Endothelial cell of umbilical vein (primary cell): ENCODE data around the gene CSNK2A3. TPM values are rescaled to one million over a fixed set of nuclear protein-coding genes. Genes with fewer than 3 reads are reported as not detected.

Experiments used
- BruUV-seq: library from RNA; stranded (reverse); fragments of 400-500 nt; replicated peaks from 2 replicates; lab custom pipeline; 2021; lab: Mats Ljungman, UMichigan
- CTCF ChIA-PET: fragments of 300-600, 350-600 bp; sonication (Branson Sonifier 250); formaldehyde crosslinking; loops from one replicate; lab custom pipeline; 2021; ENCODE audit warnings: antibody characterized with exemption, inconsistent platforms; lab: Charles Lee
- POLR2A ChIA-PET: fragments of 300-600, 350-600 bp; sonication (Branson Sonifier 250); formaldehyde crosslinking; loops from one replicate; lab custom pipeline; 2021; ENCODE audit warnings: antibody characterized with exemption, inconsistent platforms; lab: Charles Lee
- DNase-seq: peaks from one replicate; pipeline ENCODE4 v3.0.0-alpha.2; 2011; ENCODE audit warnings: low read depth, low spot score
- FAIRE-seq: peaks from 2 replicates; lab custom pipeline; 2011; peaks lifted over from hg19 to GRCh38; lab: Jason Lieb, UNC
- H2AFZ ChIP-seq: 2 replicates; pipeline ENCODE4 v1.6.0; 2012; ENCODE audit warnings: low read depth, low read length, control low read depth, inconsistent platforms
- H3K27ac ChIP-seq: 2 replicates; pipeline ENCODE4 v1.5.1; 2011; ENCODE audit warnings: low read depth, mild to moderate bottlenecking, control low read depth, low read length, moderate library complexity; ENCODE audit not compliant: insufficient read depth
- H3K27me3 ChIP-seq, 2 experiments: 2 replicates each; pipeline versions ENCODE4 v1.6.0 to v1.6.1; 2011; ENCODE audit warnings: low read length in 2 of 2, mixed read lengths in 1 of 2; ENCODE audit not compliant: control insufficient read depth in 2 of 2, insufficient read depth in 2 of 2
- H3K36me3 ChIP-seq, 2 experiments: 2 replicates in 1 of 2; 3 replicates in 1 of 2; pipeline ENCODE4 v1.5.1; 2011; ENCODE audit warnings: low read length in 2 of 2, mild to moderate bottlenecking in 1 of 2, moderate library complexity in 1 of 2; ENCODE audit not compliant: control insufficient read depth in 2 of 2, insufficient read depth in 2 of 2; ENCODE audit errors: extremely low read depth in 1 of 2
- H3K4me1 ChIP-seq: 3 replicates; pipeline ENCODE4 v1.5.1; 2011; ENCODE audit warnings: mild to moderate bottlenecking, low read length; ENCODE audit not compliant: control insufficient read depth, insufficient read depth; ENCODE audit errors: extremely low read depth
- H3K4me2 ChIP-seq: 2 replicates; pipeline ENCODE4 v1.6.1; 2011; ENCODE audit warnings: low read length, control low read depth, mixed read lengths; ENCODE audit not compliant: insufficient read depth
- H3K4me3 ChIP-seq, 3 experiments: fragments of 200-600 bp in 1 of 3; sonication (generic), shearing (Covaris generic) in 1 of 3; replicated peaks in 1 of 3; 2 replicates each; pipeline ENCODE4 v1.5.1; 2011 to 2016; ENCODE audit warnings: control low read depth in 3 of 3, low read length in 3 of 3, mild to moderate bottlenecking in 2 of 3, inconsistent platforms in 1 of 3, low read depth in 1 of 3, moderate library complexity in 1 of 3; ENCODE audit not compliant: insufficient read depth in 1 of 3
- H3K79me2 ChIP-seq: 2 replicates; pipeline ENCODE4 v1.6.0; 2012; ENCODE audit warnings: low read length, inconsistent platforms; ENCODE audit not compliant: control insufficient read depth, insufficient read depth
- H3K9ac ChIP-seq: replicated peaks from 2 replicates; pipeline ENCODE3; 2011; ENCODE audit warnings: low read length, control low read depth; ENCODE audit not compliant: insufficient read depth; ENCODE audit errors: extremely low read depth
- H3K9me1 ChIP-seq: replicated peaks from 3 replicates; pipeline ENCODE4 v1.6.0; 2011; ENCODE audit warnings: mild to moderate bottlenecking, low read length; ENCODE audit not compliant: control insufficient read depth, insufficient read depth; ENCODE audit errors: extremely low read depth
- H3K9me3 ChIP-seq: replicated peaks from 2 replicates; pipeline ENCODE4 v1.5.1; 2012; ENCODE audit warnings: low read length, inconsistent platforms; ENCODE audit not compliant: control insufficient read depth, insufficient read depth
- H4K20me1 ChIP-seq: replicated peaks from 2 replicates; pipeline ENCODE3; 2011; ENCODE audit warnings: mild to moderate bottlenecking, low read length; ENCODE audit not compliant: control insufficient read depth, insufficient read depth; ENCODE audit errors: extremely low read depth
- EZH2 ChIP-seq: IDR thresholded peaks from 2 replicates; pipeline ENCODE4 v1.6.1; 2012; ENCODE audit warnings: borderline replicate concordance, low read depth, mild to moderate bottlenecking, moderate library complexity, low read length, inconsistent platforms; ENCODE audit not compliant: severe bottlenecking
- FOS ChIP-seq: IDR thresholded peaks from 2 replicates; pipeline ENCODE4 v1.6.1; 2011; ENCODE audit warnings: mild to moderate bottlenecking, low read length, moderate library complexity, borderline replicate concordance; ENCODE audit not compliant: insufficient read depth
- GATA2 ChIP-seq: IDR thresholded peaks from 2 replicates; pipeline ENCODE4 v1.7.0; 2011; ENCODE audit warnings: low read depth, mild to moderate bottlenecking, moderate library complexity, mixed read lengths, low read length; ENCODE audit not compliant: insufficient read length, insufficient read depth
- JUN ChIP-seq: IDR thresholded peaks from 2 replicates; pipeline ENCODE4 v1.6.1; 2011; ENCODE audit warnings: borderline replicate concordance, low read depth; ENCODE audit not compliant: insufficient read length, insufficient read depth
- MYC ChIP-seq: IDR thresholded peaks from one replicate; pipeline ENCODE4 v1.6.1; 2011; ENCODE audit warnings: mild to moderate bottlenecking, low read depth, low read length
- POLR2A ChIP-seq: IDR thresholded peaks from 2 replicates; pipeline ENCODE4 v1.6.1; 2012; ENCODE audit warnings: low read depth, mild to moderate bottlenecking, control low read depth, low read length
- POLR2AphosphoS5 ChIP-seq: IDR thresholded peaks from 2 replicates; pipeline ENCODE4 v1.6.1; 2012; ENCODE audit warnings: low read depth, mild to moderate bottlenecking, control low read depth, low read length, moderate library complexity; ENCODE audit not compliant: insufficient read depth
- dilution Hi-C: fragments of 300-500 bp; cut with MboI; formaldehyde crosslinking; loops from one replicate; pipeline ENCODE4 v1.15.0; 2019; ENCODE audit warnings: low sequenced_read_pairs; ENCODE audit not compliant: extremely low pct_ligation_motif_present
- intact Hi-C: fragments of 100-400 bp; cut with micrococcal nuclease; formaldehyde crosslinking; loops from one replicate; pipeline ENCODE4 v1.10.0; 2022
- polyA plus RNA-seq, 4 experiments: library from polyadenylated mRNA; depleted of rRNA in 3 of 4; stranded (reverse) in 3 of 4; unstranded in 1 of 4; fragments of >200 nt; gene quantifications; 2 replicates each; pipeline versions ENCODE4 v1.2.1 to v1.2.3, GENCODE V29; 2011 to 2012; ENCODE audit warnings: missing spikeins in 1 of 4
- total RNA-seq: library from RNA; stranded (reverse); gene quantifications from 2 replicates; pipeline ENCODE4 v1.2.3, GENCODE V29; 2021
- TF ChIP-seq, protein P1 (sequence below), 2 donors: IDR thresholded peaks; 1 replicate in 1 of 2; 2 replicates in 1 of 2; pipeline ENCODE4 v1.5.1; 2011; ENCODE audit warnings: low read length in 2 of 2, mild to moderate bottlenecking in 2 of 2, moderate library complexity in 2 of 2, control low read depth in 1 of 2, inconsistent platforms in 1 of 2, low read depth in 1 of 2; ENCODE audit not compliant: insufficient read depth in 1 of 2; ENCODE audit errors: extremely low read depth in 1 of 2
- TF ChIP-seq, protein P2 (sequence below): IDR thresholded peaks from 2 replicates; pipeline ENCODE4 v1.6.1; 2011; ENCODE audit not compliant: insufficient read depth, insufficient read length

The CSNK2A3 gene
- total and polyA plus RNA-seq, 2 donors (not counting 3 experiments of a cell fraction or from before 2014, with no cell fraction given), result 0.41 TPM; not detected in 1

DNA sequence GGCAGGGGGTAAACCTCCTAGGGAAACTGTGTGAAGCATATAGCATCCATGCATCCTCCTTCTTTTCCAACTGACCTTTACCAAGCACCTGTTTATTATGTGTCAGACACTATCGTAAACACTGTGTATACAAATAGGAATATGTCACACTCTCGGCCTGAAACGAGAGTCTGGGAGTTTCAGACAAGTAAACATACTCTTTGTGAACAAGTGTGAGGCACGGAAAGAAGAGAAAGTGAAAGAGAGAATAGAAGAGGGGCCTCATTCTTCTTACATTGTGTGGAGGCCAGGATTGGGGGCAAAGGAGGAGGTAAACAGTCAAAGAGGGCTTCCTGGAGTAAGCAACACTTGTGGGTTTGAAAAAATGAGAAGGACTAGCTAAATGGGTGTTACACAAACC is 16.4 kb downstream of the CSNK2A3 start:
- H3K4me3 ChIP-seq, result no peak overlapping the region
- no peaks in the 10 kb centered on the region for H3K79me2 ChIP-seq
- no peak for FAIRE-seq
- dilution Hi-C loops, result no loop called here
- no peak for DNase-seq
- H4K20me1 ChIP-seq, result no peaks in the 10 kb centered on the region
- ChIA-PET CTCF (no interaction called here), POLR2A (no interaction called here)
- H3K27me3 ChIP-seq, result peaks cover 0 to 2% of the 10 kb centered on the region in 2 experiments
- no peaks in the 10 kb centered on the region for H3K36me3 ChIP-seq
- no peaks in the 10 kb centered on the region for H3K9me3 ChIP-seq
- H3K9ac ChIP-seq, result no peak overlapping the region
- no peak overlapping the region for H3K4me2 ChIP-seq
- H2AFZ ChIP-seq, result no peak overlapping the region
- BruUV-seq, result no TSS peak
- intact Hi-C loops, result no loop called here
- no peaks in the 10 kb centered on the region for H3K4me1 ChIP-seq
- no peaks in the 10 kb centered on the region for H3K9me1 ChIP-seq
- H3K27ac ChIP-seq, result no peak overlapping the region
- TF ChIP-seq JUN, result no peak
- no peak for TF ChIP-seq EZH2
- TF ChIP-seq, protein P1, sequence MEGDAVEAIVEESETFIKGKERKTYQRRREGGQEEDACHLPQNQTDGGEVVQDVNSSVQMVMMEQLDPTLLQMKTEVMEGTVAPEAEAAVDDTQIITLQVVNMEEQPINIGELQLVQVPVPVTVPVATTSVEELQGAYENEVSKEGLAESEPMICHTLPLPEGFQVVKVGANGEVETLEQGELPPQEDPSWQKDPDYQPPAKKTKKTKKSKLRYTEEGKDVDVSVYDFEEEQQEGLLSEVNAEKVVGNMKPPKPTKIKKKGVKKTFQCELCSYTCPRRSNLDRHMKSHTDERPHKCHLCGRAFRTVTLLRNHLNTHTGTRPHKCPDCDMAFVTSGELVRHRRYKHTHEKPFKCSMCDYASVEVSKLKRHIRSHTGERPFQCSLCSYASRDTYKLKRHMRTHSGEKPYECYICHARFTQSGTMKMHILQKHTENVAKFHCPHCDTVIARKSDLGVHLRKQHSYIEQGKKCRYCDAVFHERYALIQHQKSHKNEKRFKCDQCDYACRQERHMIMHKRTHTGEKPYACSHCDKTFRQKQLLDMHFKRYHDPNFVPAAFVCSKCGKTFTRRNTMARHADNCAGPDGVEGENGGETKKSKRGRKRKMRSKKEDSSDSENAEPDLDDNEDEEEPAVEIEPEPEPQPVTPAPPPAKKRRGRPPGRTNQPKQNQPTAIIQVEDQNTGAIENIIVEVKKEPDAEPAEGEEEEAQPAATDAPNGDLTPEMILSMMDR (IDR thresholded peaks at IDR 0.05; ENCODE audit: extremely low read depth in 1 of 2, insufficient read depth in 1 of 2, low read depth in 1 of 2, low read length in 2 of 2), result no peak
- TF ChIP-seq POLR2A, result no peak
- no peak for TF ChIP-seq POLR2AphosphoS5
- no peak for TF ChIP-seq GATA2
- TF ChIP-seq FOS, result no peak
- TF ChIP-seq MYC, result no peak
- TF ChIP-seq, protein P2, sequence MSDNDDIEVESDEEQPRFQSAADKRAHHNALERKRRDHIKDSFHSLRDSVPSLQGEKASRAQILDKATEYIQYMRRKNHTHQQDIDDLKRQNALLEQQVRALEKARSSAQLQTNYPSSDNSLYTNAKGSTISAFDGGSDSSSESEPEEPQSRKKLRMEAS, result no peak
